KMS-11 (cell line): ENCODE data around the gene PRKCE.

ENCODE experiments used
- H2AFZ ChIP-seq: fragments of 200-600 bp; sonication (generic); 2 replicates; pipeline ENCODE4 v1.6.1; 2016; ENCODE audit warnings: antibody characterized with exemption, mixed run types, low read depth
- H3K27ac ChIP-seq: fragments of 200-600 bp; sonication (generic); 2 replicates; pipeline ENCODE4 v1.6.1; 2016; ENCODE audit warnings: mild to moderate bottlenecking, mixed run types
- H3K27me3 ChIP-seq: fragments of 200-600 bp; sonication (generic); 2 replicates; pipeline ENCODE4 v1.6.1; 2017; ENCODE audit warnings: mild to moderate bottlenecking, low read depth, mixed run types, moderate library complexity; ENCODE audit not compliant: insufficient read depth
- H3K36me3 ChIP-seq: fragments of 200-600 bp; sonication (generic); 2 replicates; pipeline ENCODE4 v1.6.1; 2017; ENCODE audit warnings: mild to moderate bottlenecking, mixed run types; ENCODE audit not compliant: insufficient read depth
- H3K4me1 ChIP-seq: fragments of 200-600 bp; sonication (generic); 2 replicates; pipeline ENCODE4 v1.6.1; 2016; ENCODE audit warnings: mild to moderate bottlenecking, low read depth, mixed run types; ENCODE audit not compliant: poor library complexity, severe bottlenecking
- H3K4me2 ChIP-seq: fragments of 200-600 bp; sonication (generic); 2 replicates; pipeline ENCODE4 v1.7.0; 2016; ENCODE audit warnings: mild to moderate bottlenecking, mixed run types
- H3K4me3 ChIP-seq: fragments of 200-600 bp; sonication (generic); IDR thresholded peaks from 2 replicates; pipeline ENCODE4 v1.6.1; 2017; ENCODE audit warnings: low read depth, low read length, mixed read lengths; ENCODE audit not compliant: insufficient read depth
- H3K79me2 ChIP-seq: fragments of 200-600 bp; sonication (generic); 2 replicates; pipeline ENCODE4 v1.6.1; 2016; ENCODE audit warnings: low read depth, mixed run types; ENCODE audit not compliant: insufficient read depth
- H3K9ac ChIP-seq: fragments of 200-600 bp; sonication (generic); 2 replicates; pipeline ENCODE4 v1.6.1; 2016; ENCODE audit warnings: mild to moderate bottlenecking, mixed run types
- H4K20me1 ChIP-seq: fragments of 200-600 bp; sonication (generic); 2 replicates; pipeline ENCODE4 v1.6.1; 2016; ENCODE audit warnings: mild to moderate bottlenecking, mixed run types; ENCODE audit not compliant: insufficient read depth
- CTCF ChIP-seq: fragments of 200-600 bp; sonication (generic); conservative IDR thresholded peaks from 2 replicates; pipeline ENCODE4 v1.6.1; 2017; ENCODE audit warnings: low read depth, mild to moderate bottlenecking, antibody characterized with exemption, low read length, moderate library complexity, mixed read lengths

PRKCE gene

GRCh38 chr2:46147626-46148368 lies 496.3 kb downstream of the PRKCE start:
- Histone ChIP-seq H3K36me3 (no peaks in the 10 kb centered on the region), H3K4me2 (no peak overlapping the region), H2AFZ (no peak overlapping the region), H3K27me3 (no peaks in the 10 kb centered on the region), H3K4me1 (no peaks in the 10 kb centered on the region), H3K9ac (no peak overlapping the region), H3K27ac (no peak overlapping the region), H4K20me1 (no peaks in the 10 kb centered on the region), H3K4me3 (no peak overlapping the region), H3K79me2 (no peaks in the 10 kb centered on the region)
- no peak for TF ChIP-seq CTCF

GRCh38 chr2:46148369-46148736 lies 496.9 kb downstream of the PRKCE start:
- no peak overlapping the region for H3K4me2 ChIP-seq
- no peak overlapping the region for H2AFZ ChIP-seq
- no peaks in the 10 kb centered on the region for H4K20me1 ChIP-seq
- H3K4me1 ChIP-seq = no peaks in the 10 kb centered on the region
- no peak overlapping the region for H3K27ac ChIP-seq
- no peaks in the 10 kb centered on the region for H3K36me3 ChIP-seq
- H3K79me2 ChIP-seq = no peaks in the 10 kb centered on the region
- H3K4me3 ChIP-seq = no peak overlapping the region
- H3K9ac ChIP-seq = no peak overlapping the region
- no peak for TF ChIP-seq CTCF
- H3K27me3 ChIP-seq = no peaks in the 10 kb centered on the region

GRCh38 chr2:46150445-46150955 lies 499.0 kb downstream of the PRKCE start:
- Histone ChIP-seq H3K79me2 (no peaks in the 10 kb centered on the region), H3K27ac (no peak overlapping the region), H3K4me2 (no peak overlapping the region), H3K4me1 (no peaks in the 10 kb centered on the region), H3K9ac (no peak overlapping the region), H4K20me1 (no peaks in the 10 kb centered on the region), H3K4me3 (no peak overlapping the region), H2AFZ (no peak overlapping the region), H3K27me3 (no peaks in the 10 kb centered on the region), H3K36me3 (no peaks in the 10 kb centered on the region)
- TF ChIP-seq CTCF = no peak

GRCh38 chr2:46151577-46151976 lies 500.1 kb downstream of the PRKCE start:
- H3K36me3 ChIP-seq = no peaks in the 10 kb centered on the region
- H4K20me1 ChIP-seq = no peaks in the 10 kb centered on the region
- H3K27me3 ChIP-seq = no peaks in the 10 kb centered on the region

More at GRCh38 chr2:46151577-46151976, 500.1 kb downstream of the PRKCE start:
- Histone ChIP-seq H3K4me3 (no peak overlapping the region), H3K27ac (no peak overlapping the region), H3K79me2 (no peaks in the 10 kb centered on the region), H3K4me1 (no peaks in the 10 kb centered on the region), H3K9ac (no peak overlapping the region), H3K4me2 (no peak overlapping the region), H2AFZ (no peak overlapping the region)
- no peak for TF ChIP-seq CTCF
